HG02981 (cell line): ENCODE data around the gene PCBP4.
A peak's percentile ranks its signal among the peaks of the same experiment; 100 is the strongest.

Source experiments
- ATAC-seq: cut with Tn5 transposase; IDR thresholded peaks from one replicate; pipeline ENCODE4 v1.9.1; 2021; ENCODE audit warnings: mild to moderate bottlenecking, moderate library complexity; ENCODE audit not compliant: unreplicated experiment

PCBP4 gene

DNA sequence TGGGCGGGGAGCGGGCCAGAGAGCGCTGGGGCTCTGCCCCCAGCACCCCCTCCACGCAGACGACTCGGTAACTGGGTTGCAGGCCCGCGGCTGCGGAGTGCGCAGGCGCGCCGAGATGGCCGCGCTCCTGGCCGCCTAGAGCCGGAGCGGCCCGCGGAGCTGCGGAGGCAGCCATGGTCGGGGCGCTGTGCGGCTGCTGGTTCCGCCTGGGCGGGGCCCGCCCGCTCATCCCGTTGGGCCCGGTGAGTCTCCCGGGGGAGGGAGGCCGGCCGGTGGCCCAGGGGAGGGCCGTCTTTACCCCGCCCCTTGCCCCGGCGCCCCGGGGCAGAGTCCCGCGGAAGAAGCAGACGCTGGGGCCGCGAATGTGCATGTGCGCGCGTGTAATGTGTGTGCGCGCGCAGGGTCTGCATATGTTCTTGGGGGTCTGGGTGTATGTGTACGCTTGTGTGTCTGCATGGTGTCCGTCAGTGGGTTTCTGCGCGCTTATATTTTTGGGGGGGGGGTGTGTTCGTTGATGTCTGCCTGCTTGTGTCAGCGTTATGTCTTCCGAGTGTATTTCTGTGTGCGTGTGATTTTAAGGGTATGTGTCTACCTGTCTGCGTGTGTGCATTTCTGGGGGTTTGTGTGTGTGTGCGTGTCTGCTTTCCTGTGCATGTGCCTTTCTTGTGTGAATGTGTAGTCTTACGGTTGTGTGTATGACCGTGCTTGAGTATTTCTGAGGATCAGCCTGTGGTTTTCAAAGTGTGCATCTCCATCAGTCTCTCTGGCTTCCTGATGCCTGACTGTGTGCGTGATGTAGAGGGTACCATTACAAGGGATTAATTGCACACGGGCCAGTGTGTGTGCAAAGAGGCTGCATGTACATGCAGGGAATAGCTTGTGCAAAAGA is 8.0 kb upstream of the PCBP4 start, which contains the start of gene ABHD14A:
ABHD14A (plus strand) TSS at position 102 of the 889 bp plus-strand sequence; CDS start at position 174, 72 bp downstream.
- peak; percentile 41 for ATAC-seq

DNA sequence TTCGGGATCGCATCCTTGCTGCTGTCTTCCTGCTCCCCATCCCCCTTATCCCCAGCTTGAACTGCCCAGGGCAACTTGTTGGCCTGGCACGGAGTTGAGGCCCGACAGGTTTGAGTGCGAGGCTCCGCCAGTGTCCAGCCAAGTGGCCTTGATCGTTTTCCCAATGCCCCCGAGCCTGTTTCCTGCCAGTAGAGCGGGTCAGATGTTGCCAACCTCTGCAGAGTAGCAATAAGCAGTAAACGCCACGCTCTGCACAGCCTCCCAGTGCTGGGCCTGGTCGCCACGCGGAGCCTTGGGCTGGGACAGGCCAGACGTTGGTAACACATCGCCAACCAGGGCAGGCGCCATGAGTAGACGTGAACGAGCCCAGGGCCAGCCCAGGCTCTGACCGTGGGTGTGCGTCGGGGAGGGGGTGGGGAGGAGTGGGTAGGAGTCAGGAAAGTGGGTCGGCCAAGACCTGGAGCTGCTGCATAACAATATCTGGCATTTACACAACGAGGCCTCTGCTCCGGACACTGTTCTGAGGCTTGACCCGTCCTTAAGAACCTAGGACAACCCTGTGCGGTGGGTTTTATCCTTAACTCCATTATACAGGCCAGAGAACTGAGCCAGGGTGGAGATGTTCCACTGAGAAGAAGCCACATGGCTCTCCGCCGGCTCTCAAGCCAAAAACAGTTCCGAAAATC is 7.2 kb upstream of the PCBP4 start:
- ATAC-seq = peak; percentile 9

GRCh38 chr3:51971350-51971749 is 4.1 kb upstream of the PCBP4 start:
- no peak for ATAC-seq

DNA sequence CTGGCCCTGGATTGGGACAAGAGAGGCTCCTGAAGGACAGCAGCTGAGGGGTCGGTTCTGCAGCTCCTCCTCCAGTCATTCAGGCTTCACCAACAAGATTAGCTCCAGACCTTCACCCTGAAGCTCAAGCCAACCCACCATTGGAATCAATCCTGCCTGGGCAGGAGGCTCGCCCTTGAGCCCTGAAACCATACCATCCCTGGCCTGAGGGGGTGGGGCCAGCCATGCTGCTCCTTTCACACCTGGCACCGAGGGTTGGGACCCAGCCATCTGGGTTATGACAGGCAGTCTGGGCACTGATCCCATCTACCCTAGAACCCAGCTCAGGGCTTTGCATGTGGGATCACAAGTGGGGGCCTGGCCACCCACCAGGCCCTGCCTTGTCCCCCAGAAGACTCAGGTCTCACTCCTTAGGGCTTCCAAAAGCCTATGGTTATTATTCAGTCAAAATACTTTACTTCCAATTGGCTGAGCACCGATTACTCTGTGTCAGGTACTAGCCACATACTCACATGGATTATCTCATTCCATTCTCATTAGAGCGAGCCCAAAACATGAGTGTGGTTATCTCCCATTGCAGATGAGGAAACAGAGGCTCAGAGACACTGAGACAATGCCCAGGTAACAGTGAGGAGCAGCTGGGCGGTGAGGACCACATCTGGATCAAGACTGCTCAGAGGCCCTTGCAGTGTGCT is 3.5 kb upstream of the PCBP4 start:
- no peak for ATAC-seq

DNA sequence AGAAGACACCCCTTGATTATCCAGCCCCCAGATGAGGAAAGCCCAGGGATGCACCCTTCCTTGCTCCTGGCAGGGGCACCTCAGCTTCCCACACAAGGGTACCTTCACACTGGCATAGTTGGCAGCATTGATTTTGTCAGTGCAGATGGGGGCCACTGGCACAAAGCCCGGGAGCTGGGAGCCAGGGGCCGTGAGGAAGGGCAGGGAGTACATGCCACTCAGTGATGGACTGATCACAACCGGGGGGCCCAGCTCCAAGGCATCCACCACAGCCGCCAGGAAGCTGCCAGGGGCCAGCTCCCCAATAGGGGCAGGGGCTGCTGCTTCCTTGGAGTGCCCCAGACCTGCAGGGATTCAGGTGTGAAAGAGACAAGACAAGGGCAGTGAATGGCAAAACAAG is 2.6 kb upstream of the PCBP4 start:
- ATAC-seq = no peak

DNA sequence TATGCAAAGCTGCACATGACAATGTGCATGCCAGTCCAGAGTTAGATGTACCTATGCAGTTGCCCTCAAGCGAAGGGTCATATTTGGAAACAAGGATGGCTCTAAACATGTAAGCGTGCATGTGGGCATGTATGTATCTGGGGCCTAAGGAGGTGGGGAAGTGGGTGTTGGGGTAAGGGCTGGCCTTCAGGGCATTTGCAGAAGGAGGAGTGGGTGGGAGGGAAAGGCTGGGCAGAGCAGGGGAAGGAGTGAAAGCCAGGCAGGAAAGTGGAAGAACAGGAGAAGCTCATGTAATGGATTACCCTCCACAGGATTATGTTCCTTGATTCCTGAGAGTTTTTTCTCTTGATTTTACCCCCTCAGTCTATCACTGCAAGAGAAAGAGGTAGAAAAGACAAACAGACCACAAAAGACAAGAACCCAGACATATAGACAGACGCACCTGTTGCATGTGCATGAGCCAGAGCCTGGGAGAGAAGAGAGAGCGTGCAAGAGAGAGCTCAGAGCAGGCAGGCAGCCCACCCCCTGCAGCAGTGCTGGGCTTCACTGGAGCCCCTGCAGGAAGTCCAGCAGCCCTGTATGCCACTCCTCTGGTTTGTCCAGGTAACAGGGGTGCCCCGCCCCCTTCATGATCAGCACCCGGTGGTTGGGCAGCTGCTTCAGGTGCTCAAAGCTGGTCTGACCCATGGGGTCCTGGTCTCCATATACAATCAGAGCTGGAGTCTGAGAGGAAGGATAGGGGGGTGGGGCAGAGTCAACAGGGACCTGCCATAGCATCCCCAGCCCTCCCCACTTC is 1.8 kb upstream of the PCBP4 start:
- ATAC-seq = no peak

DNA sequence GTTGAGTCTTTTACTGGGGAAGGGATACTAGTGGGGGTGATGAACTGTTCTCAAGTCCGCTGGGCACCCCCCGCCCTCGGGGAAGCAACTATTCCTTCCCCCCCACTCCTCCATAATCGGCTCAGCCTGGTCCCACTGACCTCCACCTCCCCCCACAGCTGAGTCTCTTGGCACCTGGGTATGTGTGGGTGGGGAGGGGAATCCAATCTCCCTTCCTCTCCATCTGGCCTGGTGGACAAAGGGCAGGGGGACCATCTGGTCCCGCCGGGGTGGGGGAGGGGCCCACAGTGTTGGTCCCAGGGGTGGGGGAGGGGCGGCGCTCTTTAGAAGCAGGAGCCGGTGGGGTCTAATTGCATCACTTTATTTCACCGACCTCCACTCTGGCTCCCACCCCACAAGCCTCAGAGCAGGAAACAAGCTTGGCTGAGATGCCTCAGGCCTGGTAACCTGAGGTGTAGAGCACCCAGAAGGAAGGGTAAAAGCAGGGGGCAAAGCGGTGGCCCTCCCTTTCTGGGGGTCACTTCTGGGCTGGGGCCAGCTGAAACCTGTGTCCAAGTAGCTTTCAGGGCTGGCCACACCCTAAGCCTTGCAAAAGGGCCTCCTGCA is 1.0 kb upstream of the PCBP4 start:
- no peak for ATAC-seq

- peak; percentile 25 for ATAC-seq
Measured at GRCh38 chr3:51966922-51967383, 301 bp downstream of the PCBP4 start.

GRCh38 chr3:51966486-51966885 is 768 bp downstream of the PCBP4 start:
- no peak for ATAC-seq

DNA sequence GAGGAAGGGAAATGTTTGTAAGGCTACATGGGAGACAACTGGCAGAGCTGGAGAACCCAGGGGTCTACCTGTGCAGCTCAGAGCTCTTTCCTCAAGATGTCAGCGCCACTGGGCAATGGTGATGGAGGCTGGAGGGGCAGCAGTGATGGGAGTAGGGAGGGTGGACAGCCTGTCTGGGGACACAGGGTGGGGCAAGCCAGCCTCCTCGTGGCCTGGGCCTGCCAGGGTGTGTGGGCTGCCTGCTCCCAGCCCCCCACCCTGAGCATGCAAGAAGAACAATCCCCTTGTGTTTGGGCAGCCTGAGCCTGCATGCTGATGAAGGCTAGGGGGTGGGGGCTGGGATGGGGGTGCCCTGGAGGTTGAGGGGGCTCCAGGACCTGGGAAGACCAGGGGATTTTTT is 1.2 kb downstream of the PCBP4 start:
- ATAC-seq = no peak

GRCh38 chr3:51964521-51964920 is 2.7 kb downstream of the PCBP4 start:
- ATAC-seq = no peak

DNA sequence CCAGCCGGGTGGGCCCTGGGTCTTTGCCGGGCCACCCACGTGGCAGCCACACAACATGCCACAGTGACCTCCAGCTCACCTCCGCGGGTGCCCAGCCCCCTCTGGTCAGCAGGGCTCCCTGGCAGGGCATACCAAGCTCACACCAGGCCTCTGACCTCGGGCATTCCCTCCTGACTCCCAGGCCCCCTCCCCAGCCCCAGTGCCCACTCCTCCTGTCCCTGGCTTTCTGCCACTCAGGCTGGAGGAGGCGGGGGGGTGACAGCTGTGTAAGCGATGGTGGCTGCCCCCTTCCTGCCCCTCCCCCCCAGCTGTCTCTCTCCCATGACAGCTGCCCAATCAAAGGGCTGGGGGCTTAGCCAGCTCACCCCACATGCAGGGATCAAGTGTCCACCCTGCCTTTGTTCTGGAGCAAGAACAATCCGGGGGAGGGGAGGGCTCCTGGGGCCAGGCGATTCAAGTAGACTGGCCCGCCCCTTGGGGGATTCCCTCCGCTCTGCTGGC is 3.3 kb downstream of the PCBP4 start:
- ATAC-seq = no peak

- no peak for ATAC-seq
Measured at GRCh38 chr3:51962854-51963530, 4.3 kb downstream of the PCBP4 start.

- ATAC-seq = no peak
Measured at GRCh38 chr3:51961602-51962569, 5.4 kb downstream of the PCBP4 start.

GRCh38 chr3:51961011-51961410 is 6.2 kb downstream of the PCBP4 start:
- no peak for ATAC-seq

DNA sequence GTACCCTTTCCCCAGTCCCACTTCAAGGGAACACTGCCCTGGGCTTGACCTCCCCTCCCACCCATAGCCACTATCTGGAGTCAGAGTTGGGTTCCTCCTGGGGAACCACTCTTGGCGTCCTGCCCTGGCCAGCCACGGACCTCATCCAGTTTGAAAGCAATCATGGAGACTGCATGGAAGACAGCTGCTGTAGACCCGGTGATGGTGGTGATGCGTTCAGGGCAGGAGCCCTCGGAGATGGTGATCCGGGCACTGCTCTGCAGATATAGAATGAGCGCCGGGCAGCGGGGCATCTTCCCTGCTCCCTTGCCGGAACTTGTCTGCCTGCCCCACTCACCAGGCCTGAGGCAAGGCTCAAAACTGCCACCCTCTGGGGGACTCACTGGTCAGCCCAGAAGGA is 6.9 kb downstream of the PCBP4 start:
- ATAC-seq = no peak

- no peak for ATAC-seq
Measured at GRCh38 chr3:51959651-51960050, 7.6 kb downstream of the PCBP4 start.
